ENCODE results near the gene FAM20B.
"Not testable (repeated sequence)": the region's sequence is repeated elsewhere in the genome, so short reads cannot be mapped to it uniquely, and the experiment has no call there.

The FAM20B gene

DNA sequence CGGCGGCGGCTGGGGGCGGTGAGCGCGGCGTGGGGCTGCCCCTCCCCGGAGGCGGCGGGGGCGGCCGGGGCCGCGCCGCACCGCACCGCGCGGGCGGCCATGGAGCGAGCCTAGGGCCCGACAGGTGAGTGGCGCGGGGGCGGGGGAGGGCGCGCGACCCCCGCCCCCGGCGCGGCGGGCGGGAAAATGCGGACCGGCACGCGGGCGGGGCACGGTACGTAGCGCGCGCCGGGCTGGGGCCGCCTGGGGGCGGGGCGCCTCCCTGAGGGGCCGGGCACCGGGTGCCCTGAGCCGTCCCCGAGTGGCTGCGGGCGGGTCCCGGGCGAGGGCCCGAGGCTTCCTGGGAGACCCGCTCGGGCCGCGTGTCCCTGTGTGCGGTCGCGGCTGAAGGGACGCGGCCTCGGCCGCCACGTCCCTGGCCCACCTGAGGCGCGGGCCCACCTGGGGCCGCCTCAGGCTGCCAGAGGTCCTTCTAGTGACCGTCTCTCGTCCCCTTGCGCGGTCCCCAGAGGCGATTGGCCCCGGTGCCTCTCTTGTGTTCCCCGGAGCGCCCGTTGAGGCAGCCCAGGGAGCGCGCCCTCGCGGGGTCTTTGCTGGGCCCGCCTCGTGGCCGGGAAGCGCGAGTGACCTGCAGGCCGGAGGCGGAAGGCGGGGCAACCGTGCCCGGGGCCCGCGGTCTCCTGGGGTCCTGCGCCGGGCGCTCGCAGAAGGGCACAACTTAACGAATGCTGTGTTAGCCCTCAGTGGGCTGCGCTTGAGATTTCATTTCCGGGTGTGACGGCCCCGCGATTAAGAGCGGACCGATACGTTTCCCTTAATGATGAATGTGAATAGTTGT is 500 bp downstream of the FAM20B start:
- no peak for FAIRE-seq

DNA sequence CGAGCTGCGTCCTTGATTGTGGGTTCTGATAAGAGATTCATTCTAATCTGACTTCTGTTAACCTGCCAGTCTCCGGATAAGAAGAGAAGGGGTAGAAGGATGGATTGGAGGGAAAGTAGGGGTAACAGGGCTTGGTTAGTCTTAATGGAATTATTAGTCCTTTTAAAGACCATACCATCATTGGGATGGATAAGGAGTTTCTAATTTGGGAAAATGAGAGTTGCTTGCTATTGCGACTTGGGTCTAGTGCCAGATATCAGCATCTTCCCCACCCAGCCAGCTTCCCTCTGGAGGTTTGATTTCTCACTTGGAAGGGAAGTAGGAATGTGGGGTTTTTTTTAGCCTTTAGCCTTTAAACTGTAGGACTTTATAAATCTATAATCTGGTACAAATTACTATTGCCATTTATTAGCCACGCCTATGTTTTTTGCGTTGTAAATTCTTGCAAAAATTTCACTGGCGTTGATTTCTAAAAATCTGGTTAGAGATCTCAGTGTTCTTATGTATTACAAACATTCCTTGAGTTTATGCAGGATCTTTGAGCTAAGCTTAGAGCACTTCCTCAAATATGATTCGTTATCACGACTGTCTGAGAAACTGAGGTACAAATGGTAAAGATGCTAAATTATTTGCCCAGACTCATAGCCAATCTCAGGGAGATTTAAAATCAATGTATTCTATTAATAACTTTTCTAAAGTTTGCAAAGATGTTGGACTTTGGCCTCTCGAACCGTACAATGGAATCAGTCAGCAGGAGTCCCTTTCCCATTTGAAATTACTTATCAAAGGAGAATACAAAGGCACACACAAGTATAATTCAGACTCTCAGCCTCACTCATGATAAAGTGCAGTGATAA is 1.3 kb downstream of the FAM20B start:
- FAIRE-seq: no peak

DNA sequence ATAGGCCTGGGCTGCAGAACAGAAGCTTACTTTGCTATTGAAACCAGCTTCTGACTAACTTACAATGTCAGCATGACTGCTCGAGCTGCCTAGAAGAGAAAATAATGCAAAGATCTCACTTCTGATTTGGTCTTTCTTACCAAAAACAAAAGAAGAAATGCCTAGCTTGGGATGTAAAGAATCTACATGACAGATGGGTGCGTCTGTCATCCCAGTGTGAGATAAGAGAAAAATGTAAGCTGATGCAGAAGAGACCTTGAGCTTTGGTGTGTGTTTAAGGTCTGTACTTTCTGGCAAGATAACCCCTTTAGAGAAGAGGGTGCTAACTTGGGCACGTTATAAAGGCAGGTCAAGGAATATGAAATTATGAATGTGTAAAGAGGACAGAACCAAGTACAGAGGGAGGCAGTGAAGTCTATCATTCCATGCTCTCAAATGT is 3.6 kb downstream of the FAM20B start:
- FAIRE-seq: no peak

DNA sequence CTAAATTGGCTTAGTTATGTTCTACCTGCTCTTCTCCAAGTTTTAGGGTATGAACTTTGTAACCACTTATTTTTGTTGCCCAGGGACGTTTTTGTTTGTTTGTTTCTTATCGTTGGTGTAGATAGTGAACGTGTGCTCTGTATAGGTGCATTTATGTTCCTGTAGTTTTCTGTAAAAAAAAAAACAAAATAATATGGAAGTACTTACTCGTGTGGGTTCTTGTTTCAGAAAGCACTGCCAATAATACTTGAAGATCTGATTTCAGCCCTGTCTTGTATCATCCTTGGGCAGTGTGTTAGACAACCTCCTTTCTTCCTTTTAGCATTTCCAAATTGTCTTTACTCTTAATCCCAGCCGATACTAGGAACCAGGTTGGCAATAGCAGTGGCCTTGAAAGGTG is 4.4 kb downstream of the FAM20B start:
- no peak for FAIRE-seq

DNA sequence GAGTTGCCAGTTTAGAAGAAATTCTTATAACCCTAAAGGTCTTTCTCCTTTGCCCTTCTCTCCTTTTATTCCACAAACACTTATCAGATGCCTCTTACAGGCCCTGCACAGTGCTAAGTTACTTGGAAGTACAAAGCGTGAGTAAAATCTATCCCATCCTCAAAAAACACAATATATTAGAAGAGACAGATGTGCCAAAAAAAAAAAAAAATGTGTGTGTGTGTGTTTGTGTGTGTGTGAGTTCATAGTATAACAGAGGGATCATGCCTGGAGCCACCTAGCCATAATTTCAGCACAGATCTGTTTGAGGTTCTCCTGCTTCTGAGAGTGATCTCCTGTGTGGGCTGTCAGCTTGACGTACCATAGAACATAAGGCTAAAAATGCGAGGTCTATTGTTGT is 5.0 kb downstream of the FAM20B start:
- FAIRE-seq: no peak

DNA sequence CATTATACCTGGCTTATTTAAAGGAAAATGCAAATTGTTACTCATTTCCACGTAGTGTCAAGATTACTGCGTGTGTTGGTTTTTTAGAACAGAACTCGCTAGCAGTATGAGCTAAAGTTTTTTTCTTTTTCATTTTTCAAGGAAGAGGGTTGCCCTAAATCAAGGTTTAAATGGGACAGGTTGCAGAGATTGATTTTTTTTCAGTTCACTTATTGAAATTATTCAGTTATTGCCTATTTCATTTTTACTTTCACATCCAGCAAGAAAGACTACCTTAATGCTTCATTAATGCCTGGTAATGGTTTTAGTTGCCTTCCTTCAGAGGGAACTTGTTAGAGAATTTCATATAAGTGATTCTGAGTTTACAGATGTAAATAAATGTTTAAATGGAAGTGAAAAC is 5.6 kb downstream of the FAM20B start:
- no peak for FAIRE-seq

DNA sequence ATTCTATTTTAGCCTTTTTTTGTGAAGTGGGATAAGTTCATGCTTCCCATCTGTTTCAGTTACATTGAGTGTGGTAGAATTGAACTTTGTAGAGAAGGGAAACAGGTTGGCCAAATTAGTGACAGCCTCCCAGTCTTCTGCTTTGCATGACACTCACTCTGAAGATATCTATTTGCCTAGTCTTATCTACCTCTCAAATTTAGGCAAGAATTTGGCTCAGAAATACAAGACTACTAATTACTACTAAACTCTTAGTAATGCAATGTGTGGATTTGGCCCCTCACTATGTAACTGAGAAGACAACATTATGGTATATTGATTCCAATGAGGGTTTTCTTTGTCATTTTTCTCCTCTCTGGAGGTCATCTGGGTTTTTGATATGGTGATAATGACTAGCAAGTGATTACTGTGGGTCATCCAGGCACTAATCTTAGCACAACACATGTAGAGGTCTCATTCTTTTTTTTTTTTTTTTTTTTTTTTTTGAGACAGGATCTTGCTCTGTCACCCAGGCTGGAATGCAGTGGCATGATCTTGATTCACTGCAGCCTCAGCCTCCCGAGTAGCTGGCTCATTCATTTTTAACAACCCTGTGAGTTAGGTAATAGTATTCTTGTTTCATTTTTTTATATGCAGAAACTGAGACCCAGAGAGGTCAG is 6.3 kb downstream of the FAM20B start:
- FAIRE-seq: no peak

DNA sequence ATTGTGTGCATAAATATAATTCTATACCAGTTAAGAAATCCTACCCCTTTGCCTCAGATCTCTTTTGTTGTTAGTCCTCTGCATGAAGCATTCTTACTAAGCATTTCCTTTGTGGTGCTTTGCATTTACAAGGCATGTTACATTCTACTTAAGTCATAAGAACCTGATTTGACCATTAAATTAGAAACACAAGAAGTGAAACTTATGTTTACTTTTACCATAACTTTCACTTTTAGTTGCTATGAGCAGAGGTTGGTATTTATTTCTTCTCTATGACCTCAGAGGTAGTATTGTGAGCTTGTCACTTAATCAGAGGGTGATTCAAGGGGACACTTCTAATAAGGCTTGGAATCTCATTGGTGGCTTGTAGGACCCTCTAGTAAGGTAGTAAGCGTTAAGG is 9.0 kb downstream of the FAM20B start:
- FAIRE-seq: no peak

DNA sequence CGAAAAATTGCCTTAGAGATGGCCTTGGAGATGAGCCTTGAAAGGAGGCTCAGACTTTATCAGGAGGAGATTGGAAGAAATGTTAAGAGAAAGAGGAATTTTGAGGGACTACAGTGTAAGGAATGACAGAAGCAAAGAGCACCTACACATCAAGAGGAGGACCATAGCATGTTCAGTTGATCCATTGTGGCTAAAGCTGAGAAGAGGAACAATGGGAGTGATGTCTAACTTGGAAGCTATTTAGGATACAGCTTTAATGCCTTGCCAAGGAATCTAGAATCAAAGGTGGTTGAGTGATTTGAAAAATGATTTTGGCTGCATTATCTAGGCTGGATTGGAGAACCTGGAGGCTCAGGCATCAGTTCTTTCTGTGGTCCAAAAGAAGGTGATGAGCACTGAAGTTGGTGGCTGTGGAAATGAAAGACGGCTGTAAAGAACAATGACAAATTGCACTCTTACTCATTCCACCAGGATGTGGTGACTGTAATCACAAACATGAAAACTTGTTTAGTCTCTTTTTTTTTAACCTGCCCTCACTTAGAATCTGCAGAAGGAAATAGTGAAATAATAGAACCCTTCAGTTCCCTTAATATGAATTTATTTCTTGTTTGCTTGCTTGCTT is 11.3 kb downstream of the FAM20B start:
- no peak for FAIRE-seq

DNA sequence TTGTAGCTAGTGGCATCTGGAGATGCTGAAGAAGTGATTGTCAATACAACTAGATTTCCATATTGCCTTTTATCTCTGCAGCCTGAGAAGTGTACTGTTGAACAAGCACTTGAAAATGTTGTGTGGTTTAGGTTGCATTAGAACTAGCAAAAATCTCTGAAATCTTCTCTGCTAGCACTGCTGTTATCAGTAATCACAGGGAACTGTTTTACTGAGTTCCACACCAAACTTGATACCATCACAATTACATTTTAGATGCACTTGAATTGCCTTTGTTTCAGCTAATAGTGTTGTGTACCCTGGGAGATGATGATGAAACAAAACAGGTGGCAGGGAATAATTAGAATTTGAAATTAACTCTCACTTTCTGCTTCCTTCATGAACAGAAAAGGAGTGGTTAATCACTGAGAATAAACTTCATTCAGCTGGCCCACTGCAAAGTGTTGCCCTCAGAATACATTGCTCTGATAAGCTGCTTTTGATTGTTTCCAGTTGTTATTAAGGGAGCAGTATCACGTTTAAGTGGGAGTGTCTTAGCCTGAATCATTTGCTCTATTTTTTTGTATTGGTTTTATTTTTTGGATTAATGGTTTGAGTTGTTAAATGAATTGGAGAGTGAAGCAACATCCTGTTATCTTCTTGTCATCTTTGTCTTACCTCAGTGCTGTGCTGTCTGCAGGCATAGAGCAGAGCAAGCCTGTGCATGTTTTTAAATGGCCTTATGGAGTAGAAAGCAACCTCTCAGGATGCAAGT is 13.0 kb downstream of the FAM20B start:
- FAIRE-seq: no peak

DNA sequence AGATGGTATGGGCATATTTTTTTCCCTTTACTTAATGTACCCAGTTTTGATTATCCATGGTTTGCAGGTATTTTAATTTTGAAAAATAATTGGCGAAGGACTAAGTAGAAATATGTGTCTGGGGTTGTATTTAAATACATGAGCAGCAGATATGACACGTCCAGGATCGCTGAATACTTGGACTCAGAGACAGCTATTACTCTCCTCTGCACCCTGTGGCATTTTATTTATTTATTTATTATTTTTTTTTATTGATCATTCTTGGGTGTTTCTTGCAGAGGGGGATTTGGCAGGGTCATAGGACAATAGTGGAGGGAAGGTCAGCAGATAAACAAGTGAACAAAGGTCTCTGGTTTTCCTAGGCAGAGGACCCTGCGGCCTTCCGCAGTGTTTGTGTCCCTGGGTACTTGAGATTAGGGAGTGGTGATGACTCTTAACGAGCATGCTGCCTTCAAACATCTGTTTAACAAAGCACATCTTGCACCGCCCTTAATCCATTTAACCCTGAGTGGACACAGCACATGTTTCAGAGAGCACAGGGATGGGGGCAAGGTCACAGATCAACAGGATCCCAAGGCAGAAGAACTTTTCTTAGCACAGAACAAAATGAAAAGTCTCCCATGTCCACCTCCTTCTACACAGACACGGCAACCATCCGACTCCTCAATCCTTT is 13.9 kb downstream of the FAM20B start:
- not testable (repeated sequence) for FAIRE-seq

DNA sequence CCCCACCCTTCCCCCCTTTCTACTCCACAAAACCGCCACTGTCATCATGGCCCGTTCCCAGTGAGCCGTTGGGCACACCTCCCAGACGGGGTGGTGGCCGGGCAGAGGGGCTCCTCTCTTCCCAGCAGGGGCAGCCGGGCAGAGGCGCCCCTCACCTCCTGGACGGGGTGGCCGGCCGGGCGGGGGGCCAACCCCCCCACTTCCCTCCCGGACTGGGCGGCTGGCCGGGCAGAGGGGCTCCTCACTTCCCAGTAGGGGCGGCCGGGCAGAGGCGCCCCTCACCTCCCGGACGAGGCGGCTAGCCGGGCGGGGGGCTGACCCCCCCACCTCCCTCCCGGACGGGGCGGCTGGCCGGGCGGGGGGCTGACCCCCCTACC is 14.5 kb downstream of the FAM20B start:
- not testable (repeated sequence) for FAIRE-seq

DNA sequence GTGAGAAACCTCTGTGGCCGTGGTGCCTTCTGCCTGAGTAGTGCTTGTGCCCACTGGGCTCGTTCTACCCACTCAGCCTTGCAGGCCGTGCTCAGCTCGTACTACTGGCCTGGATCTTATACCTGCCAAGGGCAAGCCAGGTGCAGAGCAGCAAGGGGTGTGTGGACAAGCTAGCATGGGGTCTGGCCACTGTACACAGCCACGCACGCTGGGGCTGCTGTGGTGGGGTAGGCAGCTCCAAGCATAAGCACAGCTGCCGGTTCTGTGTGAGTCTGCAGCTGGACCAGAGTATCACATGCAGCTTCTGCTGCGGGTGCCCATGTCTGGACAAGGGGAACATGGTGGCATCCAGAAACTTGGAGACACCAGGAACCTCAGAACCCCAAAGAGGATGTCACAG is 16.4 kb downstream of the FAM20B start:
- FAIRE-seq: no peak

DNA sequence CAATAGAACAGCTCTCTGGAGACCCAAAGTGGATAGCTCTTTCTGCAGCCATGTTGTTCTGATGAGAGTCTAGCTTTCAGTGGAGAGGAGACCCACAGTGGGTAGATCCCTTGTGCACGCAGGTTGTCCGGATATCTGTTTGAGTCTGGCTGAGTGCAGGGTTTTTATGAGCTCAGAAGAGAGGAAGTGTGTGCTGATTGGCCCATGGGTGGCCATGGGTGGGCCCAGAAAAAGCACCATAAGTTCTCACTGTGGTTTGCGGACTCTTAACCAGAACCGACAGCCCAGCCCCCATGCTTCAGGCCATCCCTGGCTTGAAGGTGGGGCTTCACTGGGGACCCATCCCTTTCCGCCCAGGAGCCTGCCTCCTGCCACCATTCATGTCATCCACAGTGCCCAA is 17.0 kb downstream of the FAM20B start:
- FAIRE-seq: no peak

DNA sequence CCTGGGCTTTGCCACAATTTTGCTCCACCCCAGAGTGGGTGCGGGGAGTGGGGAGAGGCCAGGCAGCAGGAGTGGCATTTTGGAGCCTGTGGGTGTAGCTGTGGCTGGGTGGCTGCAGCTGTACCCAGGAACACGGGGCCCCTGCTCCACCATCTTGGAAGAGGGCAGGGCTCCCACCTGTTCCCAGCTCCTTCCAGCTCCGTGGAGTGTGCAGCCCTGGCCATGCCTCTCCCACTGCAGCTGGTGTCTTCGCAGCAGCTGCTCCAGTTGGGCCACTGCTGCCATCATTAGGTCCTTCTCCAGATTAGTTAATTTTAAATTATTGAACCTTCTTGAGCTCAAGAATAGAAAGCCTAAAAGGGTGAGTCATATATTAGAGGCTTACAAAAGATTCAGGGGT is 17.6 kb downstream of the FAM20B start:
- no peak for FAIRE-seq

DNA sequence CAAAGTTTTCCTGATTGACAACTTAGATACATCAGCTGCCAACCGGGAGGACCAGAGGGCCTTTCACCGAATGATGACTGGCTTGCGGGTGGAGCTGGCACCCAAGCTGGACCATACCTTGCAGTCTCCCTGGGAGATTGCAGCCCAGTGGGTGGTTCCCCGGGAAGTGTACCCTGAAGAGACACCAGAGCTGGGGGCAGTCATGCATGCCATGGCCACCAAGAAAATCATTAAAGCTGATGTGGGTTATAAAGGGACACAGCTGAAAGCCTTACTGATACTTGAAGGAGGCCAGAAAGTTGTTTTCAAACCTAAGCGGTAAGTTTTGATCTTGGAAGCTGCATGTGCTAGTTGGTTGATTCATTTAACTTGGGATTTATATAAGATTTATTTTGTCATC is 18.2 kb downstream of the FAM20B start:
- FAIRE-seq: no peak

DNA sequence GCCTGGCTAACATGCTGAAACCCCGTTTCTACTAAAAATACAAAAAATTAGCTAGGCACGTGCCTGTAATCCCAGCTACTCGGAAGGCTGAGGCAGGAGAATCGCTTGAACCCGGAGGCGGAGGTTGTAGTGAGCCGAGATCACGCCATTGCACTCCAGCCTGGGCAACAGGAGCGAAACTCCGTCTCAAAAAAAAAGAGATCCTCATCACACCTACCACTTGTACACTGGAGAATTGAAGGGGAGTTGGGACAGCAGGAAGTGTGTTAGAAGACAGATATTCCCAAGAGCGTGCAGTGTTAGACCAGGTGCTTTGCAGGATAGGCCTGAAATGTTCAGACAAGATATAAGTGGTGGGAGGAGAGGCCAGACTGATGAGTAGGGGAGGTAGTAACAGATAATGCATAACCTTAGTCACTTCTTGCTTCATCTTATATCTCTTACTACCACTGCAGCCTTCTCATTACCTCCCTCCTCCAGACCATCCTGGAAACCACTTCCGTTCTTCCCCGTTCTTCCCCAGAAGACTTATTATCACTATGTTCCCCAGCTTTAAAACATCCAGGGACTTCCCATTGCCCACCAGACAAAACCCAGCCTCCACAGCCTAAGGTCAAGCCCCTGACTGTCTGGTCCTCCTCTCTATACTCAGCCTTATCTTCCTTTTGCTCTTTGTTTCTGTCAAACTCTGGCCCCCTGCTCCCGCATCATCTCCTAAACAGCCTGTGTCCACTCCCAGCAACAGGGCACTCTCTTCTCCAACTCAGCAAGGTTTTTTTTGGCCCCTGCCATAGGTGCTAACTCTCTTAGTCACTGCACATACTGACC is 21.3 kb downstream of the FAM20B start:
- FAIRE-seq: no peak

DNA sequence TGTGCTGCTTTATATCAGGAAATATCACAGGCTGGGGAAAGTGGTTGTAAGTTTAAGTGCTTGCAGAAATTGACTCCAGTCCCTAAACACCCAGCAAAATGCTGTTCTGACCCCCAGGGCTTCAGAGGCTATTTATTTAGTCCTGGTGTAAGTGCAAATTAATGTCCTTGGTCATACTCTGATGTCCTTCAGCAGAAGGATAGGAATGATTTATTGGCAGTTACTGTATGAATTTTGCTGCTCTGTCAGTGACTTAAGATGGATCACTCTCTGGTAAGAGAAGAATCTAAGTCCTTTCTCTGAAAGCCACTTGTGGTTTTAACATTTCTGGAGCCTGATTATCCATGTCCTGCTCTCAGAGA is 21.9 kb downstream of the FAM20B start:
- FAIRE-seq: no peak

DNA sequence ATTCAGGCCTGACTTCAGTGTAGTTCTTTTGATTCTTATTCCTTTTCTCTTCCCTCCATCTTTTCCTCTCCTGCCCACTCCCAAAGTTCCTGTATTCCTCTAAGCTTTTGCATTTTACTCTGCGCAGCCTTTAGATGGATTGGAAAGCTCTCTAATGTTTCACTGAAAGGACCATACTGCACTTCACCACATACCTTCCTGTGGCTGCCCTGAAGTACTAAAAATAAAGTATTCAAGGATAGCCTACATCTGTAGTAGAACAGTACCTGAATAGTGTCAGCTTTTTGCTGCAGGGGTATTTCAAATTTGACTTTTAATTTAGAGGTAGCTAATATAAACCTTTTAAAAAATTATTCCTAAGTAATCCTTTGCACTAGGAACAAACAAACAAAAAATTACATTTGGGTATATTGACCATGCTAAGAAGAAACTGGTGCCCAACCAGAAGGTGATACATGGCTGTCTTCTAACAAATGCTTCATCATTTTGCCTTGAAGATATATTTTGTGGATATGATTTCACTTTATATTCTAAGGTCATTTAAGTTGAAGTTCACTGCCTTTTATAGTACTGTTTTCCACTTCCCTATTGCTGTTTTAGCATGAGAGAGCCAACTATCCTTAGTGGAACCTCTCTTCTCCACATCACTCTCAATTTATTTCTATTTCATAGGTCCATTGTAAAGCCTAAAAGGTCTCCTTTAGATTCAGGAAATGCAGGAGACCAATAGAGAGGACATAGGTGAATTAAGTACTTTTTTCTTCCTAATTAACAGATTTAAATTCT is 22.8 kb downstream of the FAM20B start:
- FAIRE-seq: no peak

DNA sequence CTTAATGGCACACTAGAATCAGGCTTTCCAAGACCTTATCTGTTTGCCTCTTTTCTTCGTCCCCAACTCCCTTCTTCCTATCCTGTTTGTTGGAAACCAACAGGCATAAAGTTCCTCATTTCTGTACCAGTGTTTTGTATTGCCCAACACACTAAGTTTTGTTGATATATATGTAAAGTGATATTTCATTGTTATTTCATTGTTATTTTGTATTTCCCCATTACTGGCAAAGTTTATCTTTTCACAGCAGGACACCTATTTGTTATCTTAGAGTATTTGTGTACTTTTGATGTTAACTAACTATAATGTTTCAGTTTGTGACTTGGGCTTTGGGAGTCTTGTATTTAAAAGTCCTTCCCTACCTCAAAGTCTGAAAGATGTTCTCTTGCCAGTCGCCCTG is 27.1 kb downstream of the FAM20B start:
- no peak for FAIRE-seq
